Dendritic cell treated with granulocyte-macrophage colony-stimulating factor and Interleukin-4, amounts not matched to agents 40 ng/mL and 50 ng/mL, for 4 days (primary cell): ENCODE data around the gene ADI1.
"Not testable (repeated sequence)": the region's sequence is repeated elsewhere in the genome, so short reads cannot be mapped to it uniquely, and the experiment has no call there.

Source experiments
- H3K27ac Mint-ChIP-seq: one replicate; pipeline ENCODE4 v1.8.0; 2022; ENCODE audit warnings: mild to moderate bottlenecking, mixed read lengths
- H3K27me3 Mint-ChIP-seq: one replicate; pipeline ENCODE4 v1.8.0; 2022; ENCODE audit warnings: mild to moderate bottlenecking, mixed read lengths
- H3K36me3 Mint-ChIP-seq: one replicate; pipeline ENCODE4 v1.8.0; 2022; ENCODE audit warnings: low read depth, mixed read lengths
- H3K4me1 Mint-ChIP-seq: one replicate; pipeline ENCODE4 v1.8.0; 2022; ENCODE audit warnings: low read depth, mixed read lengths
- H3K4me3 Mint-ChIP-seq: one replicate; pipeline ENCODE4 v1.8.0; 2022; ENCODE audit warnings: mild to moderate bottlenecking, moderate library complexity, mixed read lengths
- H3K9me3 Mint-ChIP-seq: one replicate; pipeline ENCODE4 v1.8.0; 2022; ENCODE audit warnings: mixed read lengths
- intact Hi-C: fragments of 100-400 bp; cut with micrococcal nuclease; formaldehyde crosslinking; loops from one replicate; pipeline ENCODE4 v1.15.0; 2022

ADI1 gene

GRCh38 chr2:3454802-3455201 is 64.5 kb downstream of the ADI1 start:
- H3K27me3 Mint-ChIP-seq: no peaks in the 10 kb centered on the region
- no peaks in the 10 kb centered on the region for H3K9me3 Mint-ChIP-seq
- intact Hi-C loops: no loop called here
- H3K36me3 Mint-ChIP-seq: peaks cover 98% of the 10 kb centered on the region
- no peak overlapping the region for H3K27ac Mint-ChIP-seq
- H3K4me3 Mint-ChIP-seq: no peak overlapping the region
- no peaks in the 10 kb centered on the region for H3K4me1 Mint-ChIP-seq

- H3K27ac Mint-ChIP-seq, H3K9me3 Mint-ChIP-seq, H3K4me1 Mint-ChIP-seq, H3K4me3 Mint-ChIP-seq, H3K27me3 Mint-ChIP-seq, intact Hi-C loops: not testable (repeated sequence)
- peaks cover 98% of the 10 kb centered on the region for H3K36me3 Mint-ChIP-seq
Observed at GRCh38 chr2:3454005-3454404, 65.3 kb downstream of the ADI1 start.

GRCh38 chr2:3453190-3453999 is 65.9 kb downstream of the ADI1 start:
- Mint-ChIP-seq H3K4me3 (no peak overlapping the region), H3K27me3 (no peaks in the 10 kb centered on the region), H3K9me3 (no peaks in the 10 kb centered on the region), H3K4me1 (no peaks in the 10 kb centered on the region), H3K27ac (no peak overlapping the region), H3K36me3 (peaks cover 98% of the 10 kb centered on the region)
- intact Hi-C loops: no loop called here

DNA sequence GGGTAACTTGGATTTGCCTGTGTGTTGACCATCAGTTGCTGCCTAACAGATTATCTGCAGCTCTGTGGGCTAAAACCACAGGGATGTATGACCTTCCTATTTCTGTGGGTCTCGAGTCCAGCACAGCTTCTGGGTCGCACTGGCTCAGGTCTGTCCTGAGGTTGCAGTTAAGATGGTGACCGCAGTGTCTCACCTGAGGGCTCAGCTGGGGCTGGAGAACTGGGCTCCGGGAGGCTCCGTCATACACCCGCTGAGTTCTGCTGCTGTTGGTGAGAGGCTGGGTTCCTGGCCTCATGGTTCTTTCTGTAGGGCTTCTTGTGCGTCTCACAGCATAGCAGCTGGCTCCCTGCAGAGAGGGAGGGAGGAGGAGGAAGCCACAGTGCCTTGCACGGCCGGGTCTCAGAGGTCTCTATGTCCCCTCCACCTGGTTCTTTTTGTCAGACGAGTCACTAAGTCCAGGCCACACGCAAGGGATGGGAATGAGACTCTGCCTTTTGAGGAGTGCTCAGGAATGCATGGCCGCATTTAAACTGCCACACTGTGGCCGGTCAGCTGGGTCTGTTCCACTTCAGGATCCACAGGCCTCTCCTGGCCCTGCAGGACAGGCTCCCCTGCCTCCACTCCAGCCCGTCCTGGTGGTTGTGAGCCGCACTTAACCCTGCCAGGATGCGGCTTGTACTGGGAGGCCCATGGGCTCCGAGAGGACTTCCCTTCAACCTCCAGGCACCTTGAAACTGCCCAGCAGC is 67.2 kb downstream of the ADI1 start:
- H3K36me3 Mint-ChIP-seq: peaks cover 98% of the 10 kb centered on the region
- H3K9me3 Mint-ChIP-seq: no peaks in the 10 kb centered on the region
- H3K27ac Mint-ChIP-seq: no peak overlapping the region
- intact Hi-C loops: no loop called here
- H3K4me3 Mint-ChIP-seq: no peak overlapping the region
- no peaks in the 10 kb centered on the region for H3K27me3 Mint-ChIP-seq
- H3K4me1 Mint-ChIP-seq: no peaks in the 10 kb centered on the region

GRCh38 chr2:3451169-3451568 is 68.2 kb downstream of the ADI1 start:
- Mint-ChIP-seq H3K4me3 (no peak overlapping the region), H3K4me1 (no peaks in the 10 kb centered on the region), H3K27me3 (no peaks in the 10 kb centered on the region), H3K9me3 (no peaks in the 10 kb centered on the region), H3K36me3 (peaks cover 98% of the 10 kb centered on the region), H3K27ac (no peak overlapping the region)
- intact Hi-C loops: no loop called here

DNA sequence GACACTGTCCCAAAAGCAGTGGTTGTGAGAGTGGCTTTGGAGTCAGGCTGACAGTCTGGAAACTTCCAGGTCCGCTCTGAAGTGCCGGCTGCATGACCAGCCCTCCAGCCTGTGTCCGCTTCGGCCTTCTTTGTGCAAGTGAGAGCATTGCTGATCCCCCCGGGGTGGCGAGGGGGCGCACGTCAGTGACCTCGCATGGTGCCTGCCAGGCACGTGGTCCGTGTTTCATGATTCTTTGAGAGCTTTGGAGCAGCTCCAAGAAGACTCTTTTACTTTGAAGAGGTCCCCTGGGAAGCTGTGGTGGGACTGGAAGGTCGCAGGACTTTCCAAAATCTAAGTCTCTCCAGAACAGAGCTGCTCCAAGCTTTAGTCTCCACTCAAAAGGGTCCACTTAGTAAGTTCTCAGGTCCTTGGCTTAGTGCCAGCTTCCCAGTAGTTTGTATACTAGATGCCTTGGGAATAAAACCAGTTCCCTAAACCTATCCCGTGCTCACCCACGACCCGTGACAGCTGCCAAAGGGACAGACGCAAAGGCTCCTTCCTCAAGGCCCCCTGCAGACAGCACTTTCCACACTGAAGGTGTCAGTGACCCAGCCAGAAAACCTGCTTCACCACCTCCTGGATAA is 68.8 kb downstream of the ADI1 start:
- Mint-ChIP-seq H3K4me3 (no peak overlapping the region), H3K27me3 (no peaks in the 10 kb centered on the region), H3K9me3 (no peaks in the 10 kb centered on the region), H3K4me1 (no peaks in the 10 kb centered on the region), H3K36me3 (peaks cover 98% of the 10 kb centered on the region), H3K27ac (no peak overlapping the region)
- intact Hi-C loops: no loop called here

- intact Hi-C loops: no loop called here
- no peaks in the 10 kb centered on the region for H3K27me3 Mint-ChIP-seq
- no peak overlapping the region for H3K27ac Mint-ChIP-seq
- H3K4me1 Mint-ChIP-seq: no peaks in the 10 kb centered on the region
- no peaks in the 10 kb centered on the region for H3K9me3 Mint-ChIP-seq
- H3K4me3 Mint-ChIP-seq: no peak overlapping the region
- H3K36me3 Mint-ChIP-seq: peaks cover 100% of the 10 kb centered on the region
Observed at GRCh38 chr2:3449936-3450335, 69.4 kb downstream of the ADI1 start.

DNA sequence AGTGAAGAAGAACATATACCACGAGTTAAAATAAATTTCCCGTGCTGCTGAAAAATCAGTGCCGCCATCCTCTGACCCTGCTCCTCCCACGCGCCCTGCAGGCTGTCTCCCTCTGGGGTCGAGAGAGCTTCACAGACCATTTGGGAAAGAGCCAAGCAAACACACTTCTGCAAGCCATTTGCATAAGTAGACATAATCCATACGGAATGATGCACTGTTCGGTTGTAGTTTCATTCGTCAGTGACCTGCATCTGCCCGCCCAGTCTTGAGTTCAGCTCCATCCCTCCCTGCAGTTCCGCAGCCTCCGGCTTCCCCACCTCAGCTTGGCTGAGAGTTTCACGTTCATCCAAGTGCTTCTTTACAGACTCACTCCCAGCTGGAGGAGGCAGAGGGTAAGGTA is 70.2 kb downstream of the ADI1 start:
- Mint-ChIP-seq H3K4me3 (no peak overlapping the region), H3K36me3 (peaks cover 100% of the 10 kb centered on the region), H3K27me3 (no peaks in the 10 kb centered on the region), H3K27ac (no peak overlapping the region), H3K9me3 (no peaks in the 10 kb centered on the region), H3K4me1 (no peaks in the 10 kb centered on the region)
- intact Hi-C loops: no loop called here

DNA sequence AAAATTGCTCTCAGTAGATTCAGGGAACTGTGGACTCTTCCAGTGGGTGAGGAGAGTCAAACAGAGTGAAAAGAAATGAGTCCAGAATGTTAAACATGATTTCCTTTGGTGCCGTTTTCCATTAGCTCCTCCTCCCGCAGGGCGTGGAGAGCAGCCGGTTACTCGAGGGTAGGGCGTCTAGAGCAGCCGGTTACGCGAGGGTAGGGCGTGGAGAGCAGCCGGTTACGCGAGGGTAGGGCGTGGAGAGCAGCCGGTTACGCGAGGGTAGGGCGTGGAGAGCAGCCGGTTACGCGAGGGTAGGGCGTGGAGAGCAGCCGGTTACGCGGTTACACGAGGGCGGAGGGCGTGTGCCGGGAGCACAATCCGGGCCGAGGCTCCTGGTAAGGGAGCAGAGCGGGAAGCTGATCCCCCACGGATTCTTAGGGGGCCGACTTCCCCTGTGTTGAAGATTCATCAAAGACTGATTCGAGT is 70.9 kb downstream of the ADI1 start:
- intact Hi-C loops, H3K27ac Mint-ChIP-seq: not testable (repeated sequence)
- H3K36me3 Mint-ChIP-seq: peaks cover 100% of the 10 kb centered on the region

GRCh38 chr2:3447789-3448317 is 71.5 kb downstream of the ADI1 start:
- Mint-ChIP-seq H3K4me1 (no peaks in the 10 kb centered on the region), H3K27ac (no peak overlapping the region), H3K36me3 (peaks cover 100% of the 10 kb centered on the region), H3K4me3 (no peak overlapping the region), H3K9me3 (no peaks in the 10 kb centered on the region), H3K27me3 (no peaks in the 10 kb centered on the region)
- intact Hi-C loops: no loop called here

More for the DNA sequence above, 70.9 kb downstream of the ADI1 start:
- not testable (repeated sequence) for H3K27me3 Mint-ChIP-seq, H3K4me1 Mint-ChIP-seq, H3K9me3 Mint-ChIP-seq, H3K4me3 Mint-ChIP-seq
